Ishikawa (cell line): ENCODE results near the gene S100G.

ENCODE experiments used
- CEBPB ChIP-seq: IDR thresholded peaks from 2 replicates; pipeline ENCODE4 v1.6.1; 2012
- CREB1 ChIP-seq: IDR thresholded peaks from 2 replicates; pipeline ENCODE4 v1.6.1; 2012; ENCODE audit warnings: low read depth
- EGR1 ChIP-seq: IDR thresholded peaks from 2 replicates; pipeline ENCODE4 v1.6.1; 2012
- EP300 ChIP-seq: IDR thresholded peaks from 2 replicates; pipeline ENCODE4 v1.6.1; 2012; ENCODE audit warnings: borderline replicate concordance
- FOXM1 ChIP-seq: IDR thresholded peaks from 2 replicates; pipeline ENCODE4 v1.6.1; 2012; ENCODE audit warnings: low read depth, borderline replicate concordance
- MAX ChIP-seq: IDR thresholded peaks from 2 replicates; pipeline ENCODE4 v1.6.1; 2012
- RAD21 ChIP-seq: IDR thresholded peaks from 2 replicates; pipeline ENCODE4 v1.6.1; 2012; ENCODE audit warnings: low read depth
- REST ChIP-seq: IDR thresholded peaks from 2 replicates; pipeline ENCODE4 v1.6.1; 2012; ENCODE audit warnings: low read depth, mild to moderate bottlenecking
- TCF12 ChIP-seq: IDR thresholded peaks from 2 replicates; pipeline ENCODE4 v1.6.1; 2012; ENCODE audit warnings: low read depth
- USF1 ChIP-seq: IDR thresholded peaks from 2 replicates; pipeline ENCODE4 v1.6.1; 2012
- YY1 ChIP-seq: IDR thresholded peaks from 2 replicates; pipeline ENCODE4 v1.6.1; 2012; ENCODE audit warnings: low read depth
- ZBTB7A ChIP-seq: IDR thresholded peaks from 2 replicates; pipeline ENCODE4 v1.6.1; 2012; ENCODE audit warnings: low read depth

GRCh38 chrX:16696956-16697355, 47.0 kb downstream of the S100G start:
- TF ChIP-seq CEBPB = no peak
- TF ChIP-seq USF1 = no peak
- no peak for TF ChIP-seq ZBTB7A
- no peak for TF ChIP-seq YY1
- TF ChIP-seq RAD21 = no peak
- TF ChIP-seq CREB1 = no peak
- no peak for TF ChIP-seq MAX
- TF ChIP-seq EGR1 = no peak
- no peak for TF ChIP-seq EP300
- no peak for TF ChIP-seq REST
- TF ChIP-seq FOXM1 = no peak
- no peak for TF ChIP-seq TCF12
